Stimulated activated CD8-positive, alpha-beta memory T cell treated with anti-CD3 and anti-CD28 coated beads, Interleukin-2, amount 100 ng/mL, for 48 hours (primary cell): ENCODE data around the gene CAST.

ENCODE experiments used
- DNase-seq, 2 donors: peaks; one replicate each; pipeline ENCODE4 v3.0.0-alpha.2; 2020; ENCODE audit warnings: low read depth in 2 of 2

The CAST gene

GRCh38 chr5:96673127-96673526 lies 11.0 kb downstream of the CAST start:
- no peak for DNase-seq

GRCh38 chr5:96675882-96676281 lies 13.7 kb downstream of the CAST start:
- DNase-seq: no peak

- DNase-seq: no peak
These were observed 15.3 kb downstream of the CAST start for GRCh38 chr5:96677496-96677895.

GRCh38 chr5:96679293-96679692 lies 17.1 kb downstream of the CAST start:
- DNase-seq: no peak

- no peak for DNase-seq
These were observed 18.7 kb downstream of the CAST start for GRCh38 chr5:96680759-96681470.

- no peak for DNase-seq
These were observed 21.2 kb downstream of the CAST start for GRCh38 chr5:96683392-96683791.

- DNase-seq: no peak
These were observed 21.6 kb downstream of the CAST start for GRCh38 chr5:96683810-96684209.

GRCh38 chr5:96687080-96687479 lies 24.9 kb downstream of the CAST start:
- DNase-seq: no peak

- DNase-seq: no peak
These were observed 25.8 kb downstream of the CAST start for GRCh38 chr5:96687812-96688453.

GRCh38 chr5:96690861-96691260 lies 28.7 kb downstream of the CAST start:
- DNase-seq: no peak

GRCh38 chr5:96691503-96692303 lies 29.5 kb downstream of the CAST start:
- no peak for DNase-seq

- DNase-seq: no peak
These were observed 30.3 kb downstream of the CAST start for GRCh38 chr5:96692441-96692840.

- no peak for DNase-seq
These were observed 37.1 kb downstream of the CAST start for GRCh38 chr5:96699186-96699820.

GRCh38 chr5:96702503-96703383 lies 40.6 kb downstream of the CAST start:
- DNase-seq: peak; percentile 63 to 77

- no peak for DNase-seq
These were observed 41.3 kb downstream of the CAST start for GRCh38 chr5:96703384-96703920.

- DNase-seq: no peak
These were observed 41.8 kb downstream of the CAST start for GRCh38 chr5:96703995-96704394.

GRCh38 chr5:96706433-96707111 lies 44.4 kb downstream of the CAST start:
- DNase-seq: no peak

- DNase-seq: no peak
These were observed 46.4 kb downstream of the CAST start for GRCh38 chr5:96708600-96708999.

GRCh38 chr5:96709152-96709821 lies 47.1 kb downstream of the CAST start:
- no peak for DNase-seq
